Activated naive CD4-positive, alpha-beta T cell treated with anti-CD3 and anti-CD28 coated beads for 36 hours (primary cell): ENCODE data around the gene BAX. TPM values are rescaled to one million over a fixed set of nuclear protein-coding genes. Genes with fewer than 3 reads are reported as not detected.

Source experiments
- CTCF ChIA-PET: fragments of 350-600 bp; sonication (Branson Sonifier 250); formaldehyde crosslinking; loops from one replicate; lab custom pipeline; 2021; ENCODE audit warnings: antibody characterized with exemption; lab: Charles Lee
- DNase-seq: peaks from one replicate; pipeline ENCODE4 v3.0.0-alpha.2; 2020
- H3K27ac Mint-ChIP-seq: one replicate; pipeline ENCODE4 v1.8.0; 2021; ENCODE audit warnings: mild to moderate bottlenecking, mixed read lengths
- H3K27me3 Mint-ChIP-seq: one replicate; pipeline ENCODE4 v1.8.0; 2021; ENCODE audit warnings: low read depth, mixed read lengths
- H3K36me3 Mint-ChIP-seq: one replicate; pipeline ENCODE4 v1.8.0; 2021; ENCODE audit warnings: low read depth, mixed read lengths
- H3K4me1 Mint-ChIP-seq: one replicate; pipeline ENCODE4 v1.8.0; 2021; ENCODE audit warnings: low read depth, mixed read lengths
- H3K4me3 Mint-ChIP-seq: one replicate; pipeline ENCODE4 v1.8.0; 2021; ENCODE audit warnings: mild to moderate bottlenecking, moderate library complexity, mixed read lengths
- H3K9me3 Mint-ChIP-seq: one replicate; pipeline ENCODE4 v1.8.0; 2021; ENCODE audit warnings: mixed read lengths
- intact Hi-C: fragments of 100-400 bp; cut with micrococcal nuclease; formaldehyde crosslinking; loops from one replicate; pipeline ENCODE4 v1.15.1; 2023
- total RNA-seq, 2 experiments: library from RNA; stranded (reverse); gene quantifications; one replicate each; pipeline ENCODE4 v1.2.3, GENCODE V29; 2021

Gene BAX
- total RNA-seq, 2 experiments from 2014 or later, result 267 to 302 TPM

DNA sequence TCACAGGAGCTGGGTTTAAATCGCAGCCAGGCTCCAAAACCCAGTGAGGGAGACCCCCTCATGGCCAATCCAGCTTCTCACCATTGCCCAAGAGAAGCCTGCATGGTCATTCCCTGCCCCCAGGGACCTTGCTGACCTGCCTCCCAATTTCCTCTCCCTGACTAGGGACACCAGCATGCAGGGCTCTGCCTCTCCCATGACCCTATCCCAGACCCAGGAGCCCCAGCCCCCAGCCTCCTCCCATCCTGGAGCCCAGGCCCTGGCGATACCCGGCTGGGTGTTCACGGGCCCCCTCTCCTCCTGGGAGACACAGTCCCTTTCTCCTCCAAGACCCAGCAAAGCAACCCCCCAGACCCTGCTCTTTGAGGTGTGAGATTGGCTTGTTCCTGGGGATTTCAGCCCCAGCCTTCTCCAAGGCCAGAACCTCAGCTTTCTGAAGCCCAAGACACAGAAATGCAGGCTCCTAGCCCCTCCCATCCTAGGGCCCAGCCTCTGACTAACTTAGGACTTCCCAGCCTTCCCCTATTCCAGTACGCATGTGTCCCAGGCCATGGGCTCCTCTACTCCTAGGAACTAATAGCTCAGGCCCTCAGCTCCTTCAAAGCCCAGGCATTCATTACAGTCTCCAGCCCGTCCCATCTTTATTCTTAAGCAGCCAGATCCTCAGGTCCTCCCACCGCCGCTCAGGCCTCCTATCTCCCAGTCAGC is 37.4 kb downstream of the BAX start:
- CTCF ChIA-PET, result interaction anchor here (0.9 to 3.8 kb wide), 7 partner anchors 8 to 207 kb away, joined by 3 to 22 read pairs (median 8); partner anchors contain the start of gene LHB
- Mint-ChIP-seq H3K27me3 (no peaks in the 10 kb centered on the region), H3K9me3 (no peaks in the 10 kb centered on the region), H3K27ac (peak overlapping the region; percentile 88), H3K4me3 (peak overlapping the region; percentile 83), H3K4me1 (peaks cover 51% of the 10 kb centered on the region), H3K36me3 (peaks cover 20% of the 10 kb centered on the region)
- no peak for DNase-seq
- intact Hi-C loops, result loop anchor here (2.0 to 10.0 kb wide), 6 partner anchors 27 to 627 kb away; partner anchors contain the start of genes CA11, LIN7B, SYNGR4 and TMEM143

DNA sequence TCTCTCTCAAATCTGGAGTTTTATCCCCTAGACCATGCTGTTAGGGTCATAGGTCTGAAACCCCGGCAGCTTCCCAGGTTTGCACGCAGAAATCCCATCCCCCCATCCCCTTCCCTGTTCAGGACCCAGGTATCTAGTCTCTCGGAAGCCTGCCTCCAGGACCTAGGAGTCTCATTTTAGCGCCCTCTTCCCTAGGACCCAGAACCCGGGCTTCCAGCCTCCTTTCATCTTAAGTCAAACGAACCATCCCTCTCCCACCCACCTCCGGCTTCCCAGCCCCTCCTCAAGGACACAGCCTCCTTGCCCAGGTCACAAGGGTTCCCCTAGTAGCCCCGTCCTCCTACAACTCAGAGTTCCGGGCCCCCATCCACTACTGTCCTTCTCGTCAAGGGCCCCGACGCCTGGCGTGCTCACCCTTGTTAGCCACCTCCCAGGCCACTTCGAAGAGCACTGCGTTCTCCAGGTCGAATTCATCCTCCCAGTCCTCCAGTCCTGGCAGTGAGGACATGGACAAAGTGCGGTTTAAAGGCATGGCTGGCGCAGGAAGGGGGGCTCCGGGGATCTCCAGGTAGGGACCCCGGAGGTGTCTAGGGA is 38.0 kb downstream of the BAX start:
- Mint-ChIP-seq H3K27ac (peak overlapping the region; percentile 88), H3K4me3 (peak overlapping the region; percentile 83), H3K36me3 (peaks cover 21% of the 10 kb centered on the region), H3K27me3 (no peaks in the 10 kb centered on the region), H3K4me1 (peaks cover 45% of the 10 kb centered on the region), H3K9me3 (no peaks in the 10 kb centered on the region)
- intact Hi-C loops, result loop anchor here (1.0 to 10.0 kb wide), 12 partner anchors 26 to 628 kb away; partner anchors contain the start of genes CA11, CGB2, FTL and LIN7B
- peak; percentile 30 for DNase-seq
- CTCF ChIA-PET, result interaction anchor here (0.7 to 3.8 kb wide), 23 partner anchors 9 to 206 kb away, joined by 3 to 22 read pairs (median 5); partner anchors contain the start of genes BCAT2, FTL, LHB and LIN7B

DNA sequence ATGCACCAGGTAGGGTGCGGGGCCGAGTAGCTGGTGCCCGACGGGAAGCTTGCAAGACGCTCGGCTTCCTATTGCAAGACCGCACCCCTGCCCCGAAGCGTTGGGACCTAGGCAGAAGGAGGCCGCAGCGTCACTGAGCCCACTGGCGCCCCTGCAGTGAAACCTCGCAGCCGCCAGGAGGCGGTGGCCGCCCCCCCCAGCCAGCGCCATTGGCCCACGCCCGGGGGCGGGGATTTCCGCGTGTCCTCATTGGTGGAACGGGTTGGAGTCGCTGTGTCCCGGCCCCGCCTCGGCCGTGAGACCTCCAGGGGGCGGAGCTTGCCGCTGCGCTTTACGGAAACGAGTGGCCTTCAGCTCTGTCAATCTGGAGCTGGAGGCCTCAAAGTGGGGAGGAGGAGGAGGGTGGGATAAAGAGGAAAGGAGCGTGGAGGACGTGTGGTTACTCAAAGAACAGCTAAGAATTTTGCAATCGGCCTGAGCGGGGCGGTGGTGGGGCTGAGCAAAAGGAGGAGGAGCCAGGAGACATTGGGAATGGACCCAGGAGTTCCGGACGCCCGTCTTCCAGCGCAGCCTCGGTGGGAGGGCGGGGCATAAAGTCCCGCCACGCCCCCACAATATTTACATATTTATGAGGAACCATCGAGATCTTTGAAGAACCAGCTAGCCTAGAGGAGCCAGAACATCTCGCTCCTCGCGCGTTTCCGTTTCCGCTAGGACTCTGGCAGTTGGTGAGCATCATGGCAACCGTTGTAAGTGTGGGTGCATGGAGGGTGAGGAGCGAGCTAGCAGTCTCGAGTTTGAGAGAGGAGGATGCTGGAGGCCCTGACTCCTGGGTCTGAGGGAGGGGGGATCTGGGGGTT is 38.7 kb downstream of the BAX start, which contains the start of the genes GYS1 and RUVBL2:
TSS of gene GYS1 (minus strand) at position 135 of the 860 bp plus-strand sequence. CDS start 197 bp downstream, outside the sequence.
TSS of gene RUVBL2 (plus strand) at position 713 of the 860 bp plus-strand sequence. CDS start at position 738, 25 bp downstream.
- peaks cover 44% of the 10 kb centered on the region for H3K4me1 Mint-ChIP-seq
- intact Hi-C loops, result loop anchor here (1.0 to 10.0 kb wide), 12 partner anchors 25 to 629 kb away; partner anchors contain the start of genes CA11, CGB2, FTL and LIN7B

DNA sequence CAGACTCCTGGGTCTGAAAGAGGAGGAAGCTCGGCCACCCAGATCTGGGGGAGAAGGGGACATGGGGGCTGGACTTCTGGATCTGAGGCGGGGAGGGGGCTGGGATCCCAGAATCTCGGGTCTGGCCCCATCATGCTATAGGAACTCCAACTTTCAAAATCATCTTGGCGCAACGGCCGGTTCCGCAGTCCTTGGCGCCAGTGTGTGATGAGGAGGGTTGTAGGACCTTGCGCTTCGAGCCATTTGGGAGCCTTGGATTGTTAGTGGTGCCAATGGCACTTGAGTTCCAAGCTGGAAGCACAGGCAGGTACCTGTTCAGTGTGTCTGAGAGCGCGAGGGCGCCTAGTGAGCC is 39.3 kb downstream of the BAX start:
- Mint-ChIP-seq H3K36me3 (peaks cover 17% of the 10 kb centered on the region), H3K27ac (peak overlapping the region; percentile 94), H3K9me3 (no peaks in the 10 kb centered on the region), H3K4me3 (peak overlapping the region; percentile 83), H3K4me1 (peaks cover 41% of the 10 kb centered on the region), H3K27me3 (no peaks in the 10 kb centered on the region)
- DNase-seq, result no peak
- intact Hi-C loops, result loop anchor here (5.0 to 10.0 kb wide), 3 partner anchors 201 to 629 kb away; partner anchors contain the start of genes CA11, SYNGR4 and TMEM143
- CTCF ChIA-PET, result interaction anchor here (0.6 to 3.8 kb wide), 23 partner anchors 10 to 298 kb away, joined by 3 to 22 read pairs (median 5); partner anchors contain the start of genes BCAT2, CGB2, CGB7 and FTL

More for the DNA sequence above, 38.7 kb downstream of the BAX start, which contains the start of the genes GYS1 and RUVBL2:
- CTCF ChIA-PET, result interaction anchor here (0.6 to 3.8 kb wide), 35 partner anchors 10 to 297 kb away, joined by 3 to 22 read pairs (median 5); partner anchors contain the start of genes BCAT2, CGB2, CGB7 and FTL
- peaks cover 20% of the 10 kb centered on the region for H3K36me3 Mint-ChIP-seq
- DNase-seq, result peak; percentile 99
- no peaks in the 10 kb centered on the region for H3K27me3 Mint-ChIP-seq
- H3K4me3 Mint-ChIP-seq, result peak within 1 kb of the TSS; percentile 83
- H3K9me3 Mint-ChIP-seq, result no peaks in the 10 kb centered on the region
- H3K27ac Mint-ChIP-seq, result peak within 1 kb of the TSS; percentile 94

GRCh38 chr19:48997972-48998371 is 43.3 kb downstream of the BAX start:
- intact Hi-C loops, result loop anchor here (1.0 to 10.0 kb wide), 4 partner anchors 77 to 633 kb away; partner anchors contain the start of genes SYNGR4 and TMEM143

DNA sequence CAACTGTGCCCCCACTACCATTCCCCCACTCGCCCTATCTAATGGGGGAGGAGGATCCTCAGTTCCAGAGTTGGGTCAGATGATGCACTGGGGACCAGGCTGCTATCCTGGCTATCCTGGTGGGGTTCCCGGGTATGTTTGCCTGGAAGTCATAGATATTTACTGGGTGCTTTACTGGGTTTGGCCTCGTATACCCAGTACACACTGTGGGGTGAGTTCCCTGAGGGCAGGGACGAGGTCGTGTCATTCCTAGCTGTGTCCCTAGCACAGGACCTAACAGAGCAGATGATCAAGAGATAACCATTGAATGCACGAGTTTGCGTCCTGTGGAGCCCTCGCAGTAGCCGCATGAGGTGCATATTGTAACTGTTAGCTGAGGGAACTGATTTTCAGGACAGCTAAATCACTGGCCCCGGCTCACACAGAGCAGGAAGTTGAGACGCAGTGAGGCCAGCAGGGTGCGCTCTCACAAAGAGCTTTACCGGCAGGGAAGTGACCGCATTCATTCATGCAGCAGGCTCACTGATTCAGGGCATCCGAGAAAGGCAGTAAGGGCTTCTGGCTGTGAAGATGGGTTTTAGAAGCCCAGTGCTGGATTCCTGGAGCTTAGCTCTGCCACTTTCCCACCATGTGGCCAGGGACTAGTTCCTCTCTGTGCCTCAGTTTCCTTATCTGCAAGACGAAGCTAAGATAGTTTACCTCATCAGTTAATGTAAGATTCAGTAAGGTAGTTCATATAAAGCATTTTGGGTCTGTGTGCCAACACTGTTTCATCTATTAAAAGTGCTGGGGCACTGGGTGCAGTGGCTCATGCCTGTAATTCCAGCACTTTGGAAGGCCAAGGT is 45.0 kb downstream of the BAX start:
- Mint-ChIP-seq H3K36me3 (peaks cover 36% of the 10 kb centered on the region), H3K4me1 (peaks cover 22% of the 10 kb centered on the region), H3K9me3 (no peaks in the 10 kb centered on the region), H3K27ac (no peak overlapping the region), H3K4me3 (no peak overlapping the region), H3K27me3 (no peaks in the 10 kb centered on the region)
- CTCF ChIA-PET, result interaction anchor here (0.5 to 2.3 kb wide), 20 partner anchors 13 to 321 kb away, joined by 3 to 8 read pairs (median 3); partner anchors contain the start of genes CGB2 and LHB
- intact Hi-C loops, result loop anchor here (5.0 to 10.0 kb wide), 3 partner anchors 195 to 635 kb away; partner anchors contain the start of genes SYNGR4 and TMEM143
- peak; percentile 76 for DNase-seq

More at GRCh38 chr19:48997972-48998371, 43.3 kb downstream of the BAX start:
- peak; percentile 73 for DNase-seq
- H3K36me3 Mint-ChIP-seq, result peaks cover 28% of the 10 kb centered on the region
- CTCF ChIA-PET, result interaction anchor here (0.6 to 1.7 kb wide), 9 partner anchors 9 to 228 kb away, joined by 3 to 12 read pairs (median 3); no protein-coding TSS in a partner anchor
- no peaks in the 10 kb centered on the region for H3K9me3 Mint-ChIP-seq
- H3K4me1 Mint-ChIP-seq, result peaks cover 29% of the 10 kb centered on the region
- no peak overlapping the region for H3K4me3 Mint-ChIP-seq
- H3K27ac Mint-ChIP-seq, result no peak overlapping the region
- no peaks in the 10 kb centered on the region for H3K27me3 Mint-ChIP-seq

DNA sequence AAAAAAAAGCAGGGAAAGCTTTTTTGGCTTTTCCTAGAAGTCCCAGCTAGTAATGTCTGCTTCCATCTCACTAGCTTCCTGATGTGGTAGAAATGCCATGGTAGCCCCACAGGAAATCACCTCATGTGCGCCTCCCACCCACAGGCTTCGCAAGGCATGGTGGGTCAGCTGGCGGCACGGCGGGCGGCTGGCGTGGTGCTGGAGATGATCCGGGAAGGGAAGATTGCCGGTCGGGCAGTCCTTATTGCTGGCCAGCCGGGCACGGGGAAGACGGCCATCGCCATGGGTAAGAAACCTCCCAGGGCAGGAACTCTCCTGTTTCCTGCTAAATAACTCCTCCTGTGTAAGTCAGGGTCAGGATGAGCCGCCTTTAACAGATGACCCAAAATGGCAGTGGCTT is 49.5 kb downstream of the BAX start:
- DNase-seq, result no peak
- Mint-ChIP-seq H3K36me3 (peaks cover 33% of the 10 kb centered on the region), H3K27ac (no peak overlapping the region), H3K4me1 (peaks cover 6% of the 10 kb centered on the region), H3K4me3 (no peak overlapping the region), H3K27me3 (no peaks in the 10 kb centered on the region), H3K9me3 (no peaks in the 10 kb centered on the region)
- CTCF ChIA-PET, result interaction anchor here (0.7 to 1.1 kb wide), 2 partner anchors 10 to 50 kb away, joined by 3 read pairs; partner anchors contain the start of gene BAX
- intact Hi-C loops, result no loop called here

DNA sequence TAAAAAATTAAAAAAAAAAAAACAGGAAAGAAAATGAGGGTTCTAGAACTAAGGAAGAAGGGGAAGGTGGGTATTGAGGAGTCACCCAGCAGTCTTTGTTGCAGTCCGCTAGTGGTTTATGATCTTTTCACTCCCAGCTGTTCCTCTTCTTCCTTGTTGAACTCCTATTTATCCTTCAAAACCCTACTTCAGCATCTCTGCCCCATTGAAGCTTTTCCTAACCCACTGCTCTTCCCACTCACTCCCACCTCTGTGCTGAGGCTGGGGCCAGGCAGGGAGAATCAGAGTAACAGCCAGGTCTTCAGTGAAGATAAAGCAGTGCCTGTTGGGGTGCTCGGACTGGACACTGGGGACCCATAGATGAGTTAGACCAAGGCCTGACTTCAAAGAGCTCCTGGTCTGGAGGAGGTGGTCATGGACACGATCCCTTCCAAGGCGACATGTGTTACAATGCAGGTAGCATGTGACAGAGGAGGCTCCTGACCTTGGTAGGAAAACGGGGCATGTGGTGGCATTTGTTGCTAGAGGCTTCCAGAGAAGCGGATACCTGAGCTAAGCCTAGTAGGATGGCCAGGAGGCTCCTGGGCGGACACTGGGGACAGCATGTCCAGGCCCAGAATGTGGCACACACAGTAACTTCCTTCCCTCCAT is 50.4 kb downstream of the BAX start:
- CTCF ChIA-PET, result interaction anchor here (1.3 kb wide), 1 partner anchor 13 kb away, joined by 3 read pairs; no protein-coding TSS in a partner anchor

GRCh38 chr19:49006905-49007304 is 52.2 kb downstream of the BAX start:
- intact Hi-C loops, result no loop called here
- H3K27ac Mint-ChIP-seq, result no peak overlapping the region
- H3K4me3 Mint-ChIP-seq, result no peak overlapping the region
- peaks cover 36% of the 10 kb centered on the region for H3K36me3 Mint-ChIP-seq
- no peaks in the 10 kb centered on the region for H3K27me3 Mint-ChIP-seq
- CTCF ChIA-PET, result no interaction called here
- no peaks in the 10 kb centered on the region for H3K4me1 Mint-ChIP-seq
- H3K9me3 Mint-ChIP-seq, result no peaks in the 10 kb centered on the region
- DNase-seq, result no peak

More for the DNA sequence above, 50.4 kb downstream of the BAX start:
- Mint-ChIP-seq H3K27ac (no peak overlapping the region), H3K9me3 (no peaks in the 10 kb centered on the region), H3K27me3 (no peaks in the 10 kb centered on the region), H3K36me3 (peaks cover 33% of the 10 kb centered on the region), H3K4me1 (no peaks in the 10 kb centered on the region), H3K4me3 (no peak overlapping the region)
- no peak for DNase-seq
- intact Hi-C loops, result no loop called here

DNA sequence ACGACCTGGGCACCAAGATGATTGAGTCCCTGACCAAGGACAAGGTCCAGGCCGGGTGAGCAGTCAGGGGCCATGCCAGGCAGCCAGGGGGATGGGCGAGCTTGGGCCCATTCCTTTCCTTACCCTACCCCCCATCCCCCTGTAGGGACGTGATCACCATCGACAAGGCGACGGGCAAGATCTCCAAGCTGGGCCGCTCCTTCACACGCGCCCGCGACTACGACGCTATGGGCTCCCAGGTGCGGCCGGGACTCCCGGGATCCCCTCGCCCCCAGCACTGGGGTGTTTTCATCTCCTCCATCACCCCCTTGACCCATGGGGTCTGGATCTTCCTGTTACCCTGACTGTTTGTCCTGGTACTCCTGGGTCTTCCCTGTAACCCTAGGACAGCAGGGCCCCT is 55.2 kb downstream of the BAX start:
- Mint-ChIP-seq H3K4me1 (no peaks in the 10 kb centered on the region), H3K4me3 (no peak overlapping the region), H3K9me3 (no peaks in the 10 kb centered on the region), H3K27me3 (no peaks in the 10 kb centered on the region), H3K36me3 (peaks cover 22% of the 10 kb centered on the region), H3K27ac (no peak overlapping the region)
- no peak for DNase-seq
- CTCF ChIA-PET, result no interaction called here
- intact Hi-C loops, result no loop called here
